Caki2 (cell line): ENCODE results near the gene GABRR2. TPM values are rescaled to one million over a fixed set of nuclear protein-coding genes. Genes with fewer than 3 reads are reported as not detected.
"Not testable (repeated sequence)": the region's sequence is repeated elsewhere in the genome, so short reads cannot be mapped to it uniquely, and the experiment has no call there.

Source experiments
- DNase-seq: peaks from one replicate; pipeline ENCODE4 v3.0.0-alpha.2; 2015; ENCODE audit warnings: low read depth
- in situ Hi-C: cut with HindIII; loops from 2 replicates; pipeline ENCODE4 v1.10.0; 2016; ENCODE audit warnings: low sequenced_read_pairs, low pct_unique_long_range_greater_than_20kb, mixed read lengths
- total RNA-seq: library from RNA; depleted of rRNA; stranded (reverse); fragments of >200 nt; shearing (Covaris generic); gene quantifications from 2 replicates; pipeline ENCODE4 v1.2.3, GENCODE V29; 2014; ENCODE audit warnings: low replicate concordance; rRNA removed

GABRR2 gene
- total RNA-seq, 1 experiment from 2014 or later = not detected

- DNase-seq = peak; percentile 34
- in situ Hi-C loops = no loop called here
These were observed 72.3 kb downstream of the GABRR2 start for GRCh38 chr6:89242574-89243330.

GRCh38 chr6:89239338-89239737 lies 75.8 kb downstream of the GABRR2 start:
- DNase-seq = no peak
- in situ Hi-C loops = no loop called here

GRCh38 chr6:89237158-89237557 lies 77.9 kb downstream of the GABRR2 start:
- DNase-seq = no peak
- in situ Hi-C loops = no loop called here

- in situ Hi-C loops = not testable (repeated sequence)
These were observed 81.5 kb downstream of the GABRR2 start for GRCh38 chr6:89233605-89234004.

GRCh38 chr6:89222712-89223039 lies 92.4 kb downstream of the GABRR2 start:
- in situ Hi-C loops = no loop called here
- no peak for DNase-seq

More at GRCh38 chr6:89233605-89234004, 81.5 kb downstream of the GABRR2 start:
- not testable (repeated sequence) for DNase-seq

GRCh38 chr6:89221971-89222711 lies 93.0 kb downstream of the GABRR2 start:
- in situ Hi-C loops = no loop called here
- no peak for DNase-seq

- in situ Hi-C loops = no loop called here
These were observed 94.0 kb downstream of the GABRR2 start for GRCh38 chr6:89221129-89221528.

GRCh38 chr6:89217299-89217910 lies 97.7 kb downstream of the GABRR2 start, which contains the start of gene GABRR1:
Gene GABRR1 (minus strand): TSS chr6:89217358. CDS start chr6:89217322, 36 bp downstream.
- DNase-seq = no peak
- in situ Hi-C loops = no loop called here

More at GRCh38 chr6:89221129-89221528, 94.0 kb downstream of the GABRR2 start:
- no peak for DNase-seq

GRCh38 chr6:89216411-89216810 lies 98.7 kb downstream of the GABRR2 start:
- DNase-seq = no peak
- in situ Hi-C loops = no loop called here

- no peak for DNase-seq
- in situ Hi-C loops = no loop called here
These were observed 99.7 kb downstream of the GABRR2 start for GRCh38 chr6:89215391-89215790.

GRCh38 chr6:89214197-89214596 lies 100.9 kb downstream of the GABRR2 start:
- in situ Hi-C loops = no loop called here

GRCh38 chr6:89212472-89212871 lies 102.6 kb downstream of the GABRR2 start:
- no peak for DNase-seq
- in situ Hi-C loops = no loop called here

More at GRCh38 chr6:89214197-89214596, 100.9 kb downstream of the GABRR2 start:
- DNase-seq = no peak

GRCh38 chr6:89209457-89209856 lies 105.6 kb downstream of the GABRR2 start:
- no peak for DNase-seq
- in situ Hi-C loops = no loop called here

GRCh38 chr6:89208551-89208950 lies 106.5 kb downstream of the GABRR2 start:
- in situ Hi-C loops = no loop called here

More at GRCh38 chr6:89208551-89208950, 106.5 kb downstream of the GABRR2 start:
- DNase-seq = no peak

Other genes starting within 250 kb of the GABRR2 start
- 31.7 and 38.3 TPM in 2 replicates for gene PNRC1, start 234.5 kb downstream of the GABRR2 start, total RNA-seq
- 1.9 and 2.8 TPM in 2 replicates for gene SRSF12, start 197.2 kb downstream of the GABRR2 start, total RNA-seq
- 16.9 and 21.8 TPM in 2 replicates for gene PM20D2, start 169.2 kb downstream of the GABRR2 start, total RNA-seq
- gene GABRR1, start 97.9 kb downstream of the GABRR2 start, total RNA-seq = 0.61 TPM in 1 of 2 replicates, not detected in the other
- gene UBE2J1, start 37.4 kb upstream of the GABRR2 start, total RNA-seq = 26.9 and 33.1 TPM in 2 replicates
- 6.5 and 8.3 TPM in 2 replicates for gene RRAGD, start 97.0 kb upstream of the GABRR2 start, total RNA-seq
- gene ANKRD6, start 117.9 kb upstream of the GABRR2 start, total RNA-seq = 12.5 and 16.9 TPM in 2 replicates